ENCODE measurements around the gene HIBCH.

HIBCH gene

GRCh38 chr2:190177249-190178040 lies 142.2 kb downstream of the HIBCH start:
- H2AFZ ChIP-seq (ENCODE audit: low read depth, low read length) = no peak overlapping the region
- H4K8ac ChIP-seq (ENCODE audit: low read length) = no peak overlapping the region
- no peak overlapping the region for H3K23ac ChIP-seq (ENCODE audit: low read length in 2 of 2)
- H3K79me1 ChIP-seq (replicated peaks; ENCODE audit: low read length, poor library complexity, severe bottlenecking) = no peaks in the 10 kb centered on the region
- H3K9ac ChIP-seq (ENCODE audit: low read length) = no peak overlapping the region
- no peak overlapping the region for H2BK12ac ChIP-seq (ENCODE audit: low read length in 2 of 2)
- no peak overlapping the region for H3K27ac ChIP-seq (ENCODE audit: low read length, poor library complexity, severe bottlenecking)
- H2BK15ac ChIP-seq (ENCODE audit: low read depth, poor library complexity, severe bottlenecking) = no peak overlapping the region
- H3K18ac ChIP-seq (ENCODE audit: low read depth in 1 of 2, low read length in 2 of 2) = no peak overlapping the region
- no peaks in the 10 kb centered on the region for H3K36me3 ChIP-seq (ENCODE audit: control insufficient read depth in 1 of 2, insufficient read depth in 2 of 2, low read depth in 1 of 2, low read length in 2 of 2)
- H3K9me3 ChIP-seq (ENCODE audit: control insufficient read depth, low read length) = no peaks in the 10 kb centered on the region
- H2AK5ac ChIP-seq (ENCODE audit: low read length, severe bottlenecking) = no peak overlapping the region
- no peak overlapping the region for H3K4me2 ChIP-seq (ENCODE audit: low read length, poor library complexity, severe bottlenecking)
- no peak overlapping the region for H3K4ac ChIP-seq (ENCODE audit: low read depth in 1 of 2, low read length in 2 of 2)
- H2BK5ac ChIP-seq (ENCODE audit: low read depth, low read length, poor library complexity, severe bottlenecking) = no peak overlapping the region
- H2BK120ac ChIP-seq (ENCODE audit: low read depth, low read length) = no peak overlapping the region
- H3K4me3 ChIP-seq (ENCODE audit: insufficient read depth in 1 of 2, low read depth in 1 of 2, low read length in 2 of 2) = no peak overlapping the region
- WGBS = 94% methylated on average over 12 of the region's 13 CpGs
- no peaks in the 10 kb centered on the region for H3K27me3 ChIP-seq (ENCODE audit: control insufficient read depth in 1 of 2, insufficient read depth in 1 of 2, low read length in 2 of 2)
- no peak for DNase-seq
- no peak overlapping the region for H4K91ac ChIP-seq (ENCODE audit: low read length)
- H3K4me1 ChIP-seq (ENCODE audit: control insufficient read depth, insufficient read depth, low read depth, low read length) = peaks cover 10% of the 10 kb centered on the region
- no peak overlapping the region for H3K14ac ChIP-seq (ENCODE audit: low read length in 2 of 2)

DNA sequence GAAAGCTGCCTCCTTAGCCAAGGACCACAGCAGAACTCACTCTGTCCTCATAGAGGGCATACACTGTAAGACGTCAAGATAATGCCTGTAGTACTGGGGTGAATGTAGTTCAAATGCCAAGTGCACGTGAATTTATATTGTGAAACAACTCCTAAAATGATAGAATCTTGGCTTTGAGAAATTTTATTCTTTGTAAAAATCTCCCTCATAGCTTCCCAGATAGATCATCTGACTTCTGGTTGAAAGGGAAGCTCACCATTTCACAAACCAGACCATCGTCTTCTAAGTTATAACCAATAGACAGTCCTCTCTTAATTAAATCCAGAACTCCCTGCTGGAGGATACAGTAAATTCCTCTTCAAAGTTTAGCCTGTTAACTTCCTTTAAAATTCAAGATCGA lies 146.2 kb downstream of the HIBCH start:
- Histone ChIP-seq H3K14ac (ENCODE audit: low read length in 2 of 2) (no peak overlapping the region), H3K23ac (ENCODE audit: low read length in 2 of 2) (no peak overlapping the region), H2AK5ac (ENCODE audit: low read length, severe bottlenecking) (no peak overlapping the region), H2BK12ac (ENCODE audit: low read length in 2 of 2) (no peak overlapping the region), H3K9me3 (ENCODE audit: control insufficient read depth, low read length) (no peaks in the 10 kb centered on the region), H3K18ac (ENCODE audit: low read depth in 1 of 2, low read length in 2 of 2) (no peak overlapping the region), H2AFZ (ENCODE audit: low read depth, low read length) (no peak overlapping the region), H3K27me3 (ENCODE audit: control insufficient read depth in 1 of 2, insufficient read depth in 1 of 2, low read length in 2 of 2) (no peaks in the 10 kb centered on the region), H4K91ac (ENCODE audit: low read length) (no peak overlapping the region), H3K9ac (ENCODE audit: low read length) (peak overlapping the region; percentile 12), H4K8ac (ENCODE audit: low read length) (no peak overlapping the region), H2BK5ac (ENCODE audit: low read depth, low read length, poor library complexity, severe bottlenecking) (no peak overlapping the region), H3K4me2 (ENCODE audit: low read length, poor library complexity, severe bottlenecking) (no peak overlapping the region), H3K4me1 (ENCODE audit: control insufficient read depth, insufficient read depth, low read depth, low read length) (no peaks in the 10 kb centered on the region), H3K4me3 (ENCODE audit: insufficient read depth in 1 of 2, low read depth in 1 of 2, low read length in 2 of 2) (no peak overlapping the region), H2BK15ac (ENCODE audit: low read depth, poor library complexity, severe bottlenecking) (no peak overlapping the region), H3K27ac (ENCODE audit: low read length, poor library complexity, severe bottlenecking) (no peak overlapping the region), H2BK120ac (ENCODE audit: low read depth, low read length) (no peak overlapping the region), H3K36me3 (ENCODE audit: control insufficient read depth in 1 of 2, insufficient read depth in 2 of 2, low read depth in 1 of 2, low read length in 2 of 2) (no peaks in the 10 kb centered on the region), H3K4ac (ENCODE audit: low read depth in 1 of 2, low read length in 2 of 2) (no peak overlapping the region), H3K79me1 (replicated peaks; ENCODE audit: low read length, poor library complexity, severe bottlenecking) (no peaks in the 10 kb centered on the region)
- 91% methylated on average over 2 of the region's 4 CpGs for WGBS
- no peak for DNase-seq

DNA sequence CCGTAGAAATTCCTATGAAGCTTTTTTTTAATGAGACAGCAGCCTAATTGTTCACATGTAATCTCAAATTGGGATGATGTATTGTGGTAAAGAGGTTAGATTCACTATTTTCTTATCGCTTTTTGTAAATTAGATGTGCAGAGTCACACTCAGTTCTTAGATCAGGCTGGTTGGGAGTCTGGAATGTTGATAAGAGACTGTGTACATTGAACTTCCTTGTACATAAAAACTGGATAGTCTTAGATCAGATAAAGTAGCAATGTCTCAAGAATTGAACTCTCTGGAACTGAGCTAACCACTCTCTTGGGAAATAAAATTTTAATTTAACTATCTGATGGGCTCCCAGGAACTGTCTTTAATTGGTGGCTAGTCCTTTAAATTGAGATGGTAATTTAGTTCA lies 149.0 kb downstream of the HIBCH start:
- Histone ChIP-seq H3K9ac (ENCODE audit: low read length) (no peak overlapping the region), H2BK120ac (ENCODE audit: low read depth, low read length) (no peak overlapping the region), H3K4me3 (ENCODE audit: insufficient read depth in 1 of 2, low read depth in 1 of 2, low read length in 2 of 2) (no peak overlapping the region), H2BK15ac (ENCODE audit: low read depth, poor library complexity, severe bottlenecking) (no peak overlapping the region), H4K8ac (ENCODE audit: low read length) (no peak overlapping the region), H3K9me3 (ENCODE audit: control insufficient read depth, low read length) (peaks cover under 1% of the 10 kb centered on the region), H3K27me3 (ENCODE audit: control insufficient read depth in 1 of 2, insufficient read depth in 1 of 2, low read length in 2 of 2) (no peaks in the 10 kb centered on the region), H2BK12ac (ENCODE audit: low read length in 2 of 2) (no peak overlapping the region), H4K91ac (ENCODE audit: low read length) (no peak overlapping the region), H3K18ac (ENCODE audit: low read depth in 1 of 2, low read length in 2 of 2) (no peak overlapping the region), H3K14ac (ENCODE audit: low read length in 2 of 2) (no peak overlapping the region), H3K23ac (ENCODE audit: low read length in 2 of 2) (no peak overlapping the region), H3K36me3 (ENCODE audit: control insufficient read depth in 1 of 2, insufficient read depth in 2 of 2, low read depth in 1 of 2, low read length in 2 of 2) (no peaks in the 10 kb centered on the region), H3K4me1 (ENCODE audit: control insufficient read depth, insufficient read depth, low read depth, low read length) (no peaks in the 10 kb centered on the region), H3K27ac (ENCODE audit: low read length, poor library complexity, severe bottlenecking) (no peak overlapping the region), H2AFZ (ENCODE audit: low read depth, low read length) (no peak overlapping the region), H3K4ac (ENCODE audit: low read depth in 1 of 2, low read length in 2 of 2) (no peak overlapping the region), H3K79me1 (replicated peaks; ENCODE audit: low read length, poor library complexity, severe bottlenecking) (no peaks in the 10 kb centered on the region), H3K4me2 (ENCODE audit: low read length, poor library complexity, severe bottlenecking) (no peak overlapping the region), H2BK5ac (ENCODE audit: low read depth, low read length, poor library complexity, severe bottlenecking) (no peak overlapping the region), H2AK5ac (ENCODE audit: low read length, severe bottlenecking) (no peak overlapping the region)
- no peak for DNase-seq
- WGBS = 78% methylated on average over 2 of the region's 2 CpGs

DNA sequence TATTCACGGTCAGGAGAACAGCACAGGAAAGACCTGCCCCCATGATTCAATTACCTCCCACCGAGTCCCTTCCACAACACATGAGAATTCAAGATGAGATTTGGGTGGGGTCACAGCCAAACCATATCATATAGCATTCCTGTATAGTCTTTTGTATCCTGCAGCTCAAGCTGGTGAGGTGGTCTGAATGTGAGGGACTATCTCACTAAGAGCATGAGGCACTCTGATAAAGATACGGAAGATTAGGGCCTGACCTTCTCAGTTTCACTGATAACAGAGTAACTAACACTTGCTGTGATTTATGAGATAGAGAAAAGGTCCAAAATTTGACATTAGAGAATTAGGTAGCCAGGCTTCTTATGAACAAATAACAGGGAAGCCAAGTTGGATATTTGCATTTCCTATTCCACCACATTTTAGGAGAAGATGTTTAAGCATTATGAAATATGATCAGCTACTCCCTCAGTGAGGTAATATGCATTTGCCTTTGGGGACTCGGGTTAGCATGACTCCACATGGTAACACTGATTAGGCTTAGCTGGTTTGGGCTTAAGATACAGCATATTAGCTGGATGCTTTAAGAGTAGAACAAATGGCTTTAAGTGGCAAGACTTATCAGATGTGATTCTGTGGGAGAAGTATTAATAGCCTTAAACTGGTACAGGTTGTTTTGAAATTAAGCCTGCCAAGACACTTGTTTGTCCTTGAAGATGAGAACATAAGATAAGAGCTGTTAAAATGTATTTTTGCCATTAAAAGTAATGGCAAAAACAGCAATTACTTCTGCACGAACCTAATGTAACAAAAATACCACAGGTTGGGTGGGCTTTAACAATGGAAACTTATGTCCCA lies 150.2 kb downstream of the HIBCH start:
- DNase-seq = no peak
- H3K4me3 ChIP-seq (ENCODE audit: insufficient read depth in 1 of 2, low read depth in 1 of 2, low read length in 2 of 2) = no peak overlapping the region
- H3K23ac ChIP-seq (ENCODE audit: low read length in 2 of 2) = no peak overlapping the region
- no peak overlapping the region for H3K4ac ChIP-seq (ENCODE audit: low read depth in 1 of 2, low read length in 2 of 2)
- no peak overlapping the region for H2BK12ac ChIP-seq (ENCODE audit: low read length in 2 of 2)
- H3K18ac ChIP-seq (ENCODE audit: low read depth in 1 of 2, low read length in 2 of 2) = no peak overlapping the region
- no peak overlapping the region for H2BK5ac ChIP-seq (ENCODE audit: low read depth, low read length, poor library complexity, severe bottlenecking)
- no peak overlapping the region for H4K8ac ChIP-seq (ENCODE audit: low read length)
- no peaks in the 10 kb centered on the region for H3K36me3 ChIP-seq (ENCODE audit: control insufficient read depth in 1 of 2, insufficient read depth in 2 of 2, low read depth in 1 of 2, low read length in 2 of 2)
- H3K9ac ChIP-seq (ENCODE audit: low read length) = no peak overlapping the region
- no peaks in the 10 kb centered on the region for H3K27me3 ChIP-seq (ENCODE audit: control insufficient read depth in 1 of 2, insufficient read depth in 1 of 2, low read length in 2 of 2)
- H2BK15ac ChIP-seq (ENCODE audit: low read depth, poor library complexity, severe bottlenecking) = no peak overlapping the region
- 55% methylated on average over 3 of the region's 5 CpGs for WGBS
- no peak overlapping the region for H4K91ac ChIP-seq (ENCODE audit: low read length)
- H2AK5ac ChIP-seq (ENCODE audit: low read length, severe bottlenecking) = no peak overlapping the region
- no peak overlapping the region for H3K14ac ChIP-seq (ENCODE audit: low read length in 2 of 2)
- no peak overlapping the region for H2BK120ac ChIP-seq (ENCODE audit: low read depth, low read length)
- H3K9me3 ChIP-seq (ENCODE audit: control insufficient read depth, low read length) = peaks cover 5% of the 10 kb centered on the region
- no peaks in the 10 kb centered on the region for H3K4me1 ChIP-seq (ENCODE audit: control insufficient read depth, insufficient read depth, low read depth, low read length)
- H3K4me2 ChIP-seq (ENCODE audit: low read length, poor library complexity, severe bottlenecking) = no peak overlapping the region
- no peaks in the 10 kb centered on the region for H3K79me1 ChIP-seq (replicated peaks; ENCODE audit: low read length, poor library complexity, severe bottlenecking)
- H3K27ac ChIP-seq (ENCODE audit: low read length, poor library complexity, severe bottlenecking) = no peak overlapping the region
- H2AFZ ChIP-seq (ENCODE audit: low read depth, low read length) = no peak overlapping the region

All from mesenchymal stem cell (in vitro differentiated cells and primary cell).